ENCODE results near the gene CCP110. TPM values are rescaled to one million over a fixed set of nuclear protein-coding genes. Genes with fewer than 3 reads are reported as not detected.

The CCP110 gene
- 13.4 and 13.5 TPM in 2 replicates for total RNA-seq

GRCh38 chr16:19523559-19524355, at the start of gene CCP110:
TSS of gene CCP110 (plus strand) at chr16:19523942. CDS start at chr16:19527882, 3,940 bp downstream.

GRCh38 chr16:19521471-19522396, 2.0 kb upstream of the CCP110 start, which contains the start of gene GDE1:
TSS of gene GDE1 (minus strand) at chr16:19522098. CDS start at chr16:19521964, 134 bp downstream.

GRCh38 chr16:19555186-19555937, 31.6 kb downstream of the CCP110 start, which contains the start of gene VPS35L:
TSS of gene VPS35L (plus strand) at chr16:19555703. CDS start at chr16:19555730, 27 bp downstream.

Other genes starting within 250 kb of the CCP110 start
- not detected in 2 replicates for gene CLEC19A, start 238.2 kb upstream of the CCP110 start, total RNA-seq
- not detected in 2 replicates for gene TMC5, start 106.1 kb upstream of the CCP110 start, total RNA-seq
- 52.7 and 61.5 TPM in 2 replicates for gene GDE1, start 1.8 kb upstream of the CCP110 start, total RNA-seq
- gene VPS35L, start 31.8 kb downstream of the CCP110 start, total RNA-seq: 44.9 and 48.2 TPM in 2 replicates
- gene KNOP1, start 194.3 kb downstream of the CCP110 start, total RNA-seq: 6.5 and 10.4 TPM in 2 replicates
- gene IQCK, start 194.3 kb downstream of the CCP110 start, total RNA-seq: 4.6 and 4.8 TPM in 2 replicates

Measured in smooth muscle cell of the pulmonary artery (primary cell).